ENCODE data around the gene RAB27B. TPM values are rescaled to one million over a fixed set of nuclear protein-coding genes. Genes with fewer than 3 reads are reported as not detected.

Gene RAB27B
- total RNA-seq, 1 donor from 2014 or later = not detected

DNA sequence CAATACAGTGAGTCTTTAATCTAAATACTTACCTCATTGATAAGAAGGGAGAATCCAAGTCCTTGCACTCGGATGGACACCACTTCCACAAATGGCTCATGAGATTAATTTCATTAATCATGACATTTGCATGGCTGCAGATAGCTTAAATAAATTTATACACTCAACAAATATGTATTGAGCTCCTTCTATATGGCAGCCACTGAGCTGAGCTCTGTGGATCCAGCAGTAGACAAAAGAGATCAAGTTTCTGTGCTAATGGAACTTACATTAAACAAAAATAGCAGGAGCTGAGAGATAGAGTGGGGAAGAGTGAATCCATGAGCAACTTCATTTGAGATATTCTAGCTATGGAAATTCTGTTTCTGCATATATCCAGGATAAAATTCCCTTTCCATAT is 44.4 kb downstream of the RAB27B start:
- Mint-ChIP-seq H3K27me3 (ENCODE audit: unreplicated experiment) (no peaks in the 10 kb centered on the region), H3K27ac (ENCODE audit: unreplicated experiment) (no peak overlapping the region), H3K36me3 (ENCODE audit: unreplicated experiment) (no peaks in the 10 kb centered on the region), H3K4me1 (ENCODE audit: low read depth, unreplicated experiment) (peaks cover 2% of the 10 kb centered on the region), H3K4me3 (ENCODE audit: unreplicated experiment) (no peak overlapping the region), H3K9me3 (ENCODE audit: unreplicated experiment) (peaks cover 1% of the 10 kb centered on the region)
- no peak for DNase-seq
- TF ChIP-seq, protein P1, sequence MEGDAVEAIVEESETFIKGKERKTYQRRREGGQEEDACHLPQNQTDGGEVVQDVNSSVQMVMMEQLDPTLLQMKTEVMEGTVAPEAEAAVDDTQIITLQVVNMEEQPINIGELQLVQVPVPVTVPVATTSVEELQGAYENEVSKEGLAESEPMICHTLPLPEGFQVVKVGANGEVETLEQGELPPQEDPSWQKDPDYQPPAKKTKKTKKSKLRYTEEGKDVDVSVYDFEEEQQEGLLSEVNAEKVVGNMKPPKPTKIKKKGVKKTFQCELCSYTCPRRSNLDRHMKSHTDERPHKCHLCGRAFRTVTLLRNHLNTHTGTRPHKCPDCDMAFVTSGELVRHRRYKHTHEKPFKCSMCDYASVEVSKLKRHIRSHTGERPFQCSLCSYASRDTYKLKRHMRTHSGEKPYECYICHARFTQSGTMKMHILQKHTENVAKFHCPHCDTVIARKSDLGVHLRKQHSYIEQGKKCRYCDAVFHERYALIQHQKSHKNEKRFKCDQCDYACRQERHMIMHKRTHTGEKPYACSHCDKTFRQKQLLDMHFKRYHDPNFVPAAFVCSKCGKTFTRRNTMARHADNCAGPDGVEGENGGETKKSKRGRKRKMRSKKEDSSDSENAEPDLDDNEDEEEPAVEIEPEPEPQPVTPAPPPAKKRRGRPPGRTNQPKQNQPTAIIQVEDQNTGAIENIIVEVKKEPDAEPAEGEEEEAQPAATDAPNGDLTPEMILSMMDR (IDR thresholded peaks at IDR 0.05; ENCODE audit: partially characterized antibody, unreplicated experiment) = no peak

DNA sequence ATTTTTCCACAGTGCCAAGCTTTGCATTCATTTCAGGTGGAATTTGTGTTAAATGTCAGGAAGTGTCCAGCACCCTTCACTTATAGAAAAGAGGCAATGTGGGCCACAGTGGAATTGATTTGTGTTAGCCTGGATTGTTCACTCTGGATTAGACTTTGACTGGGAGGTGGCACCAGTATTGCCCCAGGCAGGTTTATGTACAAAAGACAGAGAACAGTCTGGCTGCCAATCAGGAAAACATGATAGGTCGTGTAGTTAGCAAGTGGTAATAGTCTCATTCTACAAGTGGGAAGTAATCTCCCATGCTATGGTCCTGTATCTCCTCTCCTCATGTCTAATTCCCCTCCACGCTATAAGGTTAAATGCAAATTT is 45.6 kb downstream of the RAB27B start:
- no peaks in the 10 kb centered on the region for H3K36me3 Mint-ChIP-seq (ENCODE audit: unreplicated experiment)
- peaks cover 1% of the 10 kb centered on the region for H3K9me3 Mint-ChIP-seq (ENCODE audit: unreplicated experiment)
- TF ChIP-seq, protein P1 (IDR thresholded peaks at IDR 0.05; ENCODE audit: partially characterized antibody, unreplicated experiment) = no peak
- no peak overlapping the region for H3K4me3 Mint-ChIP-seq (ENCODE audit: unreplicated experiment)
- DNase-seq = no peak
- H3K27me3 Mint-ChIP-seq (ENCODE audit: unreplicated experiment) = no peaks in the 10 kb centered on the region
- no peak overlapping the region for H3K27ac Mint-ChIP-seq (ENCODE audit: unreplicated experiment)
- peaks cover 2% of the 10 kb centered on the region for H3K4me1 Mint-ChIP-seq (ENCODE audit: low read depth, unreplicated experiment)

- peaks cover 2% of the 10 kb centered on the region for H3K4me1 Mint-ChIP-seq (ENCODE audit: low read depth, unreplicated experiment)
- TF ChIP-seq, protein P1 (IDR thresholded peaks at IDR 0.05; ENCODE audit: partially characterized antibody, unreplicated experiment) = no peak
- H3K9me3 Mint-ChIP-seq (ENCODE audit: unreplicated experiment) = peaks cover 1% of the 10 kb centered on the region
- no peak overlapping the region for H3K27ac Mint-ChIP-seq (ENCODE audit: unreplicated experiment)
- no peaks in the 10 kb centered on the region for H3K36me3 Mint-ChIP-seq (ENCODE audit: unreplicated experiment)
- H3K4me3 Mint-ChIP-seq (ENCODE audit: unreplicated experiment) = no peak overlapping the region
- no peaks in the 10 kb centered on the region for H3K27me3 Mint-ChIP-seq (ENCODE audit: unreplicated experiment)
- no peak for DNase-seq
Measured at GRCh38 chr18:54875063-54875462, 46.8 kb downstream of the RAB27B start.

- no peaks in the 10 kb centered on the region for H3K9me3 Mint-ChIP-seq (ENCODE audit: unreplicated experiment)
- no peak for DNase-seq
- no peak overlapping the region for H3K27ac Mint-ChIP-seq (ENCODE audit: unreplicated experiment)
- no peak overlapping the region for H3K4me3 Mint-ChIP-seq (ENCODE audit: unreplicated experiment)
- TF ChIP-seq, protein P1 (IDR thresholded peaks at IDR 0.05; ENCODE audit: partially characterized antibody, unreplicated experiment) = no peak
- H3K27me3 Mint-ChIP-seq (ENCODE audit: unreplicated experiment) = no peaks in the 10 kb centered on the region
- H3K36me3 Mint-ChIP-seq (ENCODE audit: unreplicated experiment) = no peaks in the 10 kb centered on the region
- H3K4me1 Mint-ChIP-seq (ENCODE audit: low read depth, unreplicated experiment) = no peaks in the 10 kb centered on the region
Measured at GRCh38 chr18:54877076-54877475, 48.8 kb downstream of the RAB27B start.

- Mint-ChIP-seq H3K9me3 (ENCODE audit: unreplicated experiment) (no peaks in the 10 kb centered on the region), H3K4me1 (ENCODE audit: low read depth, unreplicated experiment) (no peaks in the 10 kb centered on the region), H3K27me3 (ENCODE audit: unreplicated experiment) (no peaks in the 10 kb centered on the region), H3K36me3 (ENCODE audit: unreplicated experiment) (no peaks in the 10 kb centered on the region), H3K27ac (ENCODE audit: unreplicated experiment) (no peak overlapping the region), H3K4me3 (ENCODE audit: unreplicated experiment) (no peak overlapping the region)
- DNase-seq = no peak
- TF ChIP-seq, protein P1 (IDR thresholded peaks at IDR 0.05; ENCODE audit: partially characterized antibody, unreplicated experiment) = no peak
Measured at GRCh38 chr18:54878159-54878622, 49.9 kb downstream of the RAB27B start.

Measured in glutamatergic neuron (in vitro differentiated cells).